SU-DHL-6 (cell line): ENCODE measurements around the gene SPAG9.

Source experiments
- EZH2phosphoT487 ChIP-seq: fragments of 200-600 bp; sonication (generic), shearing (Covaris generic); conservative IDR thresholded peaks from 2 replicates; pipeline ENCODE4 v1.6.1; 2018; ENCODE audit warnings: mild to moderate bottlenecking, antibody characterized with exemption, low read length, moderate library complexity, mixed read lengths
- TF ChIP-seq, protein P1 (sequence below): fragments of 200-600 bp; sonication (generic); IDR thresholded peaks from one replicate; pipeline ENCODE4 v1.5.1; 2017; ENCODE audit warnings: antibody characterized with exemption, mild to moderate bottlenecking, low read length, moderate library complexity; ENCODE audit not compliant: insufficient read depth, poor library complexity, severe bottlenecking

DNA sequence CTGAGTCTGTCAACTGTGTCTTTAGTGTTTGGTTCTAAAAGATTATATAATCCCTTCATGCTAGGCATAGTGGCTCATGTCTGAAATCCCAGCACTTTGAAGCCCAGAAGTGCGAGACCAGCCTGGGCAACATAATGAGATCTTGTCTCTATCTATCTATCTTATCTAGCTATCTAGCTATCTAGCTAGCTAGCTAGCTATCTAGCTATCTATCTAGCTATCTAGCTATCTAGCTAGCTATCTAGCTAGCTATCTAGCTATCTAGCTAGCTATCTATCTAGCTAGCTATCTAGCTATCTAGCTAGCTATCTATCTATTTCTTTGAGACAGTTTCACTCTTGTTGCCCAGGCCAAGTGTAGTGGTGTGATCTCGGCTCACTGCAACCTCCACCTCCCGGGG lies 43.8 kb downstream of the SPAG9 start:
- TF ChIP-seq, protein P1, sequence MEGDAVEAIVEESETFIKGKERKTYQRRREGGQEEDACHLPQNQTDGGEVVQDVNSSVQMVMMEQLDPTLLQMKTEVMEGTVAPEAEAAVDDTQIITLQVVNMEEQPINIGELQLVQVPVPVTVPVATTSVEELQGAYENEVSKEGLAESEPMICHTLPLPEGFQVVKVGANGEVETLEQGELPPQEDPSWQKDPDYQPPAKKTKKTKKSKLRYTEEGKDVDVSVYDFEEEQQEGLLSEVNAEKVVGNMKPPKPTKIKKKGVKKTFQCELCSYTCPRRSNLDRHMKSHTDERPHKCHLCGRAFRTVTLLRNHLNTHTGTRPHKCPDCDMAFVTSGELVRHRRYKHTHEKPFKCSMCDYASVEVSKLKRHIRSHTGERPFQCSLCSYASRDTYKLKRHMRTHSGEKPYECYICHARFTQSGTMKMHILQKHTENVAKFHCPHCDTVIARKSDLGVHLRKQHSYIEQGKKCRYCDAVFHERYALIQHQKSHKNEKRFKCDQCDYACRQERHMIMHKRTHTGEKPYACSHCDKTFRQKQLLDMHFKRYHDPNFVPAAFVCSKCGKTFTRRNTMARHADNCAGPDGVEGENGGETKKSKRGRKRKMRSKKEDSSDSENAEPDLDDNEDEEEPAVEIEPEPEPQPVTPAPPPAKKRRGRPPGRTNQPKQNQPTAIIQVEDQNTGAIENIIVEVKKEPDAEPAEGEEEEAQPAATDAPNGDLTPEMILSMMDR, result no peak
- no peak for TF ChIP-seq EZH2phosphoT487
